Smooth muscle cell (in vitro differentiated cells): Measurements from ENCODE around the gene GDF10. TPM values are rescaled to one million over a fixed set of nuclear protein-coding genes. Genes with fewer than 3 reads are reported as not detected.

Source experiments
- DNase-seq: peaks from one replicate; lab custom pipeline; 2025; ENCODE audit not compliant: unreplicated experiment; lab: John Stamatoyannopoulos, UW
- H2AFZ ChIP-seq: fragments of 200-600 bp; sonication (generic); 2 replicates; pipeline ENCODE4 v1.6.0; 2016; ENCODE audit warnings: antibody characterized with exemption, low read depth, mild to moderate bottlenecking
- H3F3A ChIP-seq: fragments of 200-600 bp; sonication (generic); 2 replicates; pipeline ENCODE4 v1.6.0; 2017; ENCODE audit warnings: antibody characterized with exemption, low read depth
- H3K27ac ChIP-seq: fragments of 200-600 bp; sonication (generic); 2 replicates; pipeline ENCODE4 v1.5.1; 2016; ENCODE audit warnings: low read depth, mild to moderate bottlenecking
- H3K27me3 ChIP-seq: fragments of 200-600 bp; sonication (generic); 2 replicates; pipeline ENCODE4 v1.6.1; 2016; ENCODE audit warnings: low read depth, mild to moderate bottlenecking
- H3K36me3 ChIP-seq: fragments of 200-600 bp; sonication (generic); 2 replicates; pipeline ENCODE4 v1.5.1; 2016; ENCODE audit warnings: low read depth
- H3K4me1 ChIP-seq: fragments of 200-600 bp; sonication (generic); 2 replicates; pipeline ENCODE4 v1.5.1; 2016; ENCODE audit warnings: low read depth
- H3K4me2 ChIP-seq: fragments of 200-600 bp; sonication (generic); 2 replicates; pipeline ENCODE4 v1.6.0; 2016; ENCODE audit warnings: mild to moderate bottlenecking
- H3K4me3 ChIP-seq: fragments of 200-600 bp; sonication (generic); 2 replicates; pipeline ENCODE4 v1.5.1; 2016; ENCODE audit warnings: mild to moderate bottlenecking
- H3K79me2 ChIP-seq: fragments of 200-600 bp; sonication (generic); 2 replicates; pipeline ENCODE4 v1.6.0; 2016; ENCODE audit warnings: low read depth, mild to moderate bottlenecking
- H3K9ac ChIP-seq: fragments of 200-600 bp; sonication (generic); 2 replicates; pipeline ENCODE4 v1.6.0; 2016; ENCODE audit warnings: low read depth
- H3K9me3 ChIP-seq: fragments of 200-600 bp; sonication (generic); replicated peaks from 2 replicates; pipeline ENCODE4 v1.5.1; 2016; ENCODE audit warnings: low read depth
- H4K20me1 ChIP-seq: fragments of 200-600 bp; sonication (generic); 2 replicates; pipeline ENCODE4 v1.6.0; 2016; ENCODE audit warnings: low read depth
- WGBS: methylation state at CpG from one replicate; pipeline ENCODE4 v1.1.7; 2016; ENCODE audit warnings: low lambda C conversion rate; 5-methylcytosine and 5-hydroxymethylcytosine counted together
- polyA plus RNA-seq: library from polyadenylated mRNA; unstranded; fragments of >200 nt; fragmentation: Nextera tagmentation; extraction: Ambion mirVana; gene quantifications from 2 replicates; pipeline ENCODE4 v1.2.1, GENCODE V29; 2016
- total RNA-seq: library from RNA; depleted of rRNA; stranded (reverse); fragments of >200 nt; gene quantifications from 2 replicates; pipeline ENCODE4 v1.2.3, GENCODE V29; 2014
- TF ChIP-seq, protein P1 (sequence below): fragments of 200-600 bp; sonication (generic); IDR thresholded peaks from 2 replicates; pipeline ENCODE4 v1.5.1; 2017; ENCODE audit warnings: borderline replicate concordance, mild to moderate bottlenecking, antibody characterized with exemption; ENCODE audit not compliant: insufficient read depth, poor library complexity, severe bottlenecking

Gene GDF10
- total and polyA plus RNA-seq, 2 experiments from 2014 or later: 0.58 to 1.5 TPM

DNA sequence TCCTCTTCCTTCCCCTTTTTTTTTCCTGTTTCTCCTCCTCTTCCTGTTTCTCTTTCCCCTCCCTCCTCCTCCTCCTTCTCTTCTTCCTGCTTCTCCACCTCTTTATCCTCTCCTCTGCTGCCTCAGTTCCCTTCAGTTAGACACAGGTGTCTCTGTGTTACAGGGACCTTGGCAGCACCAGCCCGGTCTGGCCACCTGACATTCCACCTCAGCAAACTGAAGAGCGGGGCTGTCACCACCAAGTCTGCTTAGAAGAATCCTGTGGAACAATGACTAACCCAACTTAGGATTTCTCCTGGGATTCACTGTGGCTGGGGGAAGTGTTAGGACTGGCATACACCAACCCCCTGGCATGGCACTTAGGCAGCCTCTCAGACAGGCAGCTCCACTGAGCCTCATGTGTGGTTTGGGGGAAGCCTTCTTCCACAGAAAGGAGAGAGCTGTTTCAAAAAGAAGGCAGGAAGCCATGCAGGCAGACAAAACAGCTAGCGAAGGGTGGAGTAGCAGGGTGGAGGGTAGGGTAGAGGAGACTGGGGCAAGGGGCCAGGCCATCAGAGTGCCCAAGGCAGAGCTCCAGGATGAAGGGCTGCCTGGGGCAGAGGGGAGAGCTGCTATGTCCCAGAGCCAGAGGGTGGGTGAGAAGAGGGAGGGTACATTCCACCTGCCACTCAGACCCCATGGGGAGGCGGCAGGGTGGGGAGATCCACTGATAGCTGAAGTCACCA lies 13.2 kb upstream of the GDF10 start:
- no peak overlapping the region for H3K9ac ChIP-seq
- H2AFZ ChIP-seq: no peak overlapping the region
- no peaks in the 10 kb centered on the region for H3K79me2 ChIP-seq
- no peaks in the 10 kb centered on the region for H3K9me3 ChIP-seq
- WGBS: 91% methylated on average over 4 of the region's 4 CpGs
- H3K27me3 ChIP-seq: peaks cover 18% of the 10 kb centered on the region
- H3K36me3 ChIP-seq: no peaks in the 10 kb centered on the region
- DNase-seq: no peak
- H3K4me1 ChIP-seq: no peaks in the 10 kb centered on the region
- H3K4me2 ChIP-seq: no peak overlapping the region
- no peaks in the 10 kb centered on the region for H4K20me1 ChIP-seq
- H3K4me3 ChIP-seq: no peak overlapping the region
- TF ChIP-seq, protein P1, sequence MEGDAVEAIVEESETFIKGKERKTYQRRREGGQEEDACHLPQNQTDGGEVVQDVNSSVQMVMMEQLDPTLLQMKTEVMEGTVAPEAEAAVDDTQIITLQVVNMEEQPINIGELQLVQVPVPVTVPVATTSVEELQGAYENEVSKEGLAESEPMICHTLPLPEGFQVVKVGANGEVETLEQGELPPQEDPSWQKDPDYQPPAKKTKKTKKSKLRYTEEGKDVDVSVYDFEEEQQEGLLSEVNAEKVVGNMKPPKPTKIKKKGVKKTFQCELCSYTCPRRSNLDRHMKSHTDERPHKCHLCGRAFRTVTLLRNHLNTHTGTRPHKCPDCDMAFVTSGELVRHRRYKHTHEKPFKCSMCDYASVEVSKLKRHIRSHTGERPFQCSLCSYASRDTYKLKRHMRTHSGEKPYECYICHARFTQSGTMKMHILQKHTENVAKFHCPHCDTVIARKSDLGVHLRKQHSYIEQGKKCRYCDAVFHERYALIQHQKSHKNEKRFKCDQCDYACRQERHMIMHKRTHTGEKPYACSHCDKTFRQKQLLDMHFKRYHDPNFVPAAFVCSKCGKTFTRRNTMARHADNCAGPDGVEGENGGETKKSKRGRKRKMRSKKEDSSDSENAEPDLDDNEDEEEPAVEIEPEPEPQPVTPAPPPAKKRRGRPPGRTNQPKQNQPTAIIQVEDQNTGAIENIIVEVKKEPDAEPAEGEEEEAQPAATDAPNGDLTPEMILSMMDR: no peak
- no peak overlapping the region for H3K27ac ChIP-seq
- no peaks in the 10 kb centered on the region for H3F3A ChIP-seq

DNA sequence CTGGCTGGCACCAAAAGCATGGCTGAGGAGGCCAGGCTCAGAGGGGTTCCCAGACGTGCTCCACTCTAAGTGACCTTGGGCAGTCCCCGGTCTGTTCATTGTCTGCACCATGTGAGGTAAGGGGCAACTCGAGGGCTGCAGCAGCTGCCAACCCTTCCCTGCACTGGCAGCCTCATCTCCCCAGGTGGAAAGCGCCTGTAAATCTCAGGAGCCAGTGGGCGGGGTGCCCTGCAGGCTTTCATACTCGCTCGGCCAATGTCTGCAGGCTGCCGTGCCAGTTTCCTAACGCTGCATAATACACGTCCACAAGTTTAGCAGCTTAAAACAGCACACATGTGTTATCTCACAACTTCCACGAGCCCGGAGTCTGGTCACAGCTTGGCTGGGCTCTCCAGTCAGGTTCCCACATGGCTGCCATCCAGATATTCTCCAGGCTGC lies 12.6 kb upstream of the GDF10 start:
- Histone ChIP-seq H3K4me2 (no peak overlapping the region), H3K79me2 (no peaks in the 10 kb centered on the region), H3K9ac (no peak overlapping the region), H4K20me1 (no peaks in the 10 kb centered on the region), H3K36me3 (no peaks in the 10 kb centered on the region), H3K27me3 (peaks cover 19% of the 10 kb centered on the region), H3K4me3 (no peak overlapping the region), H3K9me3 (no peaks in the 10 kb centered on the region), H2AFZ (no peak overlapping the region), H3K27ac (no peak overlapping the region), H3F3A (no peaks in the 10 kb centered on the region), H3K4me1 (no peaks in the 10 kb centered on the region)
- DNase-seq: no peak
- TF ChIP-seq, protein P1: no peak
- 74% methylated on average over 10 of the region's 12 CpGs for WGBS

DNA sequence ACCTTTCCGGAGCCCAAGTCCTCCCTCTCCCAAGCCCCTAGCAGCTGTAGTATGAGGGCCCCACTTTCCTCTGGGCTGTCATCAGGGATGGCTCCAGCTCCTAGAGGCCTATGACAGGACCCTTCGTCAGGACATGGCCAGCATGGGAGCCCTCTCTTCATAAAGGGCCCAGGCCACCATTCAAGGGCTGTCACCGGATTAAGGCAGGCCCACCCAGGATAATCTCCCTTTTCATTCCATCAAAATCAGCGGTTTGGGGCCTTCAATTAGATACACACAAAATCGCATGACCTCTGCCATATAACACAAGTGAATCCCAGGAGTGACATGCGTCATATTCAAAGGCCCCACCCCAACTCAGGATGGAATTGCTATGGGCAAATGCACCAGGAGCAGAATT lies 12.2 kb upstream of the GDF10 start:
- no peak for DNase-seq
- H3F3A ChIP-seq: no peaks in the 10 kb centered on the region
- H3K27ac ChIP-seq: no peak overlapping the region
- no peaks in the 10 kb centered on the region for H3K4me1 ChIP-seq
- TF ChIP-seq, protein P1: no peak
- no peaks in the 10 kb centered on the region for H4K20me1 ChIP-seq
- no peak overlapping the region for H3K4me3 ChIP-seq
- H3K27me3 ChIP-seq: peaks cover 21% of the 10 kb centered on the region
- WGBS: 85% methylated on average over 6 of the region's 6 CpGs
- no peaks in the 10 kb centered on the region for H3K36me3 ChIP-seq
- no peak overlapping the region for H2AFZ ChIP-seq
- no peak overlapping the region for H3K9ac ChIP-seq
- H3K79me2 ChIP-seq: no peaks in the 10 kb centered on the region
- H3K4me2 ChIP-seq: no peak overlapping the region
- no peaks in the 10 kb centered on the region for H3K9me3 ChIP-seq

DNA sequence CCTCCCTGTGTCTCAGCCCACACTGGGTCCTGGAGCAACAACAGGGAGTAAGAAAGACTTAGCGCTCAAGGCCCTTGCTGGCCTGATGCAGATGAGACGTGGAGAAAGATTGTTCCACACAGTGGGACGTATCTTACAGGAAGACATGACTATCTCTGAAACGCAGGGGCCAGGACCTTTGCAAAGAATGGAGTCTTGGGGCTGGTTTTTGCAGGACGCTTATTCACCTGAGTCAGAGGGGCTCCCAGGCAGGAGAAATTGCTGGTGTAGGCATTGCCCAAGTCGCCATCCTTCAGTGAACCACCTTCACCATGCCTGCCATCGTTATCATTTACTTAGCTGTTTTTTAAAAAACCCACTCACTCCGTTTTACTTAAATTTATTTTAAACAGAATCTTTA lies 11.8 kb upstream of the GDF10 start:
- no peaks in the 10 kb centered on the region for H4K20me1 ChIP-seq
- no peaks in the 10 kb centered on the region for H3K4me1 ChIP-seq
- H3K79me2 ChIP-seq: no peaks in the 10 kb centered on the region
- no peak for DNase-seq
- no peak overlapping the region for H3K9ac ChIP-seq
- TF ChIP-seq, protein P1: no peak
- H3K4me2 ChIP-seq: no peak overlapping the region
- no peak overlapping the region for H2AFZ ChIP-seq
- peaks cover 21% of the 10 kb centered on the region for H3K27me3 ChIP-seq
- H3K36me3 ChIP-seq: no peaks in the 10 kb centered on the region
- H3K9me3 ChIP-seq: no peaks in the 10 kb centered on the region
- no peak overlapping the region for H3K4me3 ChIP-seq
- H3F3A ChIP-seq: no peaks in the 10 kb centered on the region
- 91% methylated on average over 8 of the region's 8 CpGs for WGBS
- no peak overlapping the region for H3K27ac ChIP-seq
